Effector memory CD4-positive, alpha-beta T cell (primary cell): Measurements from ENCODE around the gene MCL1.
A peak's percentile ranks its signal among the peaks of the same experiment; 100 is the strongest.
"Not testable (repeated sequence)": the region's sequence is repeated elsewhere in the genome, so short reads cannot be mapped to it uniquely, and the experiment has no call there.

Source experiments
- DNase-seq, 3 donors: peaks; one replicate each; pipeline ENCODE4 v3.0.0-alpha.2; 2020
- H3K27ac ChIP-seq: 2 replicates; pipeline ENCODE4 v1.7.0; 2013; ENCODE audit warnings: mild to moderate bottlenecking, low read length, moderate library complexity; ENCODE audit not compliant: insufficient read depth, poor library complexity, severe bottlenecking
- H3K27me3 ChIP-seq: replicated peaks from 2 replicates; pipeline ENCODE4 v1.7.0; 2013; ENCODE audit warnings: mild to moderate bottlenecking, low read length; ENCODE audit not compliant: insufficient read depth, control insufficient read depth, poor library complexity, severe bottlenecking
- H3K36me3 ChIP-seq: 2 replicates; pipeline ENCODE4 v1.7.0; 2013; ENCODE audit warnings: mild to moderate bottlenecking, low read length, moderate library complexity; ENCODE audit not compliant: control insufficient read depth, insufficient read depth
- H3K4me1 ChIP-seq: 2 replicates; pipeline ENCODE4 v1.7.0; 2013; ENCODE audit warnings: low read length, mild to moderate bottlenecking; ENCODE audit not compliant: control insufficient read depth, insufficient read depth, poor library complexity, severe bottlenecking
- H3K4me3 ChIP-seq: 2 replicates; pipeline ENCODE4 v1.7.0; 2013; ENCODE audit warnings: low read length, low read depth, mild to moderate bottlenecking; ENCODE audit not compliant: insufficient read depth, poor library complexity, severe bottlenecking
- H3K9me3 ChIP-seq: 2 replicates; pipeline ENCODE4 v1.7.0; 2013; ENCODE audit warnings: mild to moderate bottlenecking, low read length, moderate library complexity; ENCODE audit not compliant: control insufficient read depth

MCL1 gene

DNA sequence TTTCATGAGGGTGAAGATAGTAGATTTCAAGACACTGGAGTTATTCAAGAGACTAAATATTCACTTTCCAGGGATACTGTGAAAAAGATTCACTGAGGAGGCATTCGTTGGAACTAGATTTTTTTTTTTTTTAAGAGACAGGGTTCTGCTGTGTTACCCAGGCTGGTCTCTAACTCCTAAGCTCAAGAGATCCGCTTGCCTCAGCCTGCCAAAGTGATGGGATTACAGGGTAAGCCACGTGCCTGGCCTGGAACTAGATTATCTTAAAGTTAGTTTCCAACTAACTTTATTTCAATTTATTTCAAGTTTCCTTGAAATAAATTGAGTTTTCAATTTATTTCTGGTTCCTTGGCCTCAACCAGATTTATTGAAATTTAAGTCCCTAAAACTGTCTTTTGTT is 24.3 kb upstream of the MCL1 start:
- no peak overlapping the region for H3K4me3 ChIP-seq
- no peak overlapping the region for H3K27ac ChIP-seq
- no peaks in the 10 kb centered on the region for H3K36me3 ChIP-seq
- H3K27me3 ChIP-seq, result no peaks in the 10 kb centered on the region
- no peaks in the 10 kb centered on the region for H3K4me1 ChIP-seq
- H3K9me3 ChIP-seq, result no peaks in the 10 kb centered on the region
- DNase-seq, result no peak

DNA sequence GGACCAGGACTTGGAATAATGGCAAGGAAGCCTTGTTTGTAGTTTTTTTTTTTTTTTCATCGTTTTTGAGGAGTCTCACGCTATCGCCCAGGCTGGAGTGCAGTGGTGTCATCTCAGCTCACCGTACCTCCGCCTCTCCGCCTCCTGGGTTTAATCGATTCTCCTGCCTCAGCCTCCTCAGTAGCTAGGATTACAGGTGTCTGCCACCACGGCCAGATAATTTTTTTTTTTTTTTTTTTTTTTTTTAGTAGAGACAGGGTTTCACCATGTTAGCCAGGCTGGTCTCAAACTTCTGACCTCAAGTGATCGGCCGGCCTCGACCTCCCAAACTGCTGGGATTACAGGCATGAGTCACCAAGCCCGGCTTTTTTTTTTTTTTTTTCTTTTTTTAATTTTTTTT is 23.0 kb upstream of the MCL1 start:
- H3K4me3 ChIP-seq, H3K27ac ChIP-seq, H3K9me3 ChIP-seq, H3K36me3 ChIP-seq, H3K27me3 ChIP-seq, H3K4me1 ChIP-seq, DNase-seq: not testable (repeated sequence)

DNA sequence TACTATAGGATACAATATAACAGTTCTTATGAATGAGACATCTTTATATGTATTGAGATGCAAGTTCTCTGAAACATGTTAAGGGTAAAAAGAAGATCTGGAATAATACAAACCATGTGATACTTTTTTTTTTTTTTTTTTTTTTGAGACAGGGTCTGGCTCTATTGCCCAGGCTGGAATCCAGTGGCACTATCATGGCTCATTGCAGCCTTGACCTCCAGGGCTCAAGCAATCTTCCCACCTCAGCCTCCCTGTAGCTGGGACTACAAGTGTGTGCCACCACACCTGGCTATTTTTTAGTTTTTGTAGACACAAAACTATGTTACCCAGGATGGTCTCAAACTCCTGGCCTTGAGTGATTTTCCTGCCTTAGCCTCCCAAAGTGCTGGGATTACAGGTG is 22.1 kb upstream of the MCL1 start:
- Histone ChIP-seq H3K27ac (no peak overlapping the region), H3K36me3 (no peaks in the 10 kb centered on the region), H3K27me3 (no peaks in the 10 kb centered on the region), H3K4me1 (no peaks in the 10 kb centered on the region), H3K9me3 (no peaks in the 10 kb centered on the region), H3K4me3 (no peak overlapping the region)
- DNase-seq, result no peak

DNA sequence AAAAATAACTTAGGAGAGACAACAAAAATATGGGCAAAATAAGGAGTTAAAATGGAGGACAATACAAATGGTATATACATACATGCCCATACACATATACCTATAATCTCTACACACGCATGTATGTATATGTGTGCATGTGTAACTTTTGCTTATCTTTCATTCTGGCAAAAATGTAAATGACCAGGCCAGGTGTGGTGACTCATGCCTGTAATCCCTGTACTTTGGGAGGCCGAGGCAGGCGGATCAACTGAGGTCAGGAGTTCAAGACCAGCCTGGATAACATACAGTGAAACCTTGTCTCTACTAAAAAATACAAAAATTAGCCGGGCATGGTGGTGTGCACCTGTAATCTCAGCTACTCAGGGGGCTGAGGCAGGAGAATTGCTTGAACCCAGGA is 18.9 kb upstream of the MCL1 start:
- H3K27me3 ChIP-seq, H3K4me1 ChIP-seq: not testable (repeated sequence)

DNA sequence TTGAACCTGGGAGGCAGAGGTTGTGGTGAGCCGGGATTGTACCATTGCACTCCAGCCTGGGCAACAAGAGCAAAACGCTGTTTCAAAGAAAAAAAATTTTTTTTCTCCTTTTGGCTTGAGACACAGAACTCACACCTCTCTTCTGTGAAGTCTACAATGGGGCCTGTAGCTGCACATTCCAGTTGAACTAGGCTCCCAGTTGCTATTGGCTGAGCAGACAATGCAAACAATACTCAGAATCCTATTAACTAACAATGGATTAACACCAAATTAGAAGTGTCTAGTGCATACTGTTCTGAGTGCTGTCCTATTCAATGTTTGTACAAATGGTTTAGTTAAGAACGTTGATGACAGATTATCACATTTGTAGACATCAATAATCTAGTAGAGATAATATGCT is 17.6 kb upstream of the MCL1 start:
- H3K36me3 ChIP-seq, result no peaks in the 10 kb centered on the region
- DNase-seq, result no peak
- no peaks in the 10 kb centered on the region for H3K27me3 ChIP-seq
- H3K4me3 ChIP-seq, result no peak overlapping the region
- H3K9me3 ChIP-seq, result no peaks in the 10 kb centered on the region
- no peak overlapping the region for H3K27ac ChIP-seq
- H3K4me1 ChIP-seq, result no peaks in the 10 kb centered on the region

More for the DNA sequence above, 18.9 kb upstream of the MCL1 start:
- not testable (repeated sequence) for H3K27ac ChIP-seq, DNase-seq, H3K4me3 ChIP-seq, H3K36me3 ChIP-seq, H3K9me3 ChIP-seq

DNA sequence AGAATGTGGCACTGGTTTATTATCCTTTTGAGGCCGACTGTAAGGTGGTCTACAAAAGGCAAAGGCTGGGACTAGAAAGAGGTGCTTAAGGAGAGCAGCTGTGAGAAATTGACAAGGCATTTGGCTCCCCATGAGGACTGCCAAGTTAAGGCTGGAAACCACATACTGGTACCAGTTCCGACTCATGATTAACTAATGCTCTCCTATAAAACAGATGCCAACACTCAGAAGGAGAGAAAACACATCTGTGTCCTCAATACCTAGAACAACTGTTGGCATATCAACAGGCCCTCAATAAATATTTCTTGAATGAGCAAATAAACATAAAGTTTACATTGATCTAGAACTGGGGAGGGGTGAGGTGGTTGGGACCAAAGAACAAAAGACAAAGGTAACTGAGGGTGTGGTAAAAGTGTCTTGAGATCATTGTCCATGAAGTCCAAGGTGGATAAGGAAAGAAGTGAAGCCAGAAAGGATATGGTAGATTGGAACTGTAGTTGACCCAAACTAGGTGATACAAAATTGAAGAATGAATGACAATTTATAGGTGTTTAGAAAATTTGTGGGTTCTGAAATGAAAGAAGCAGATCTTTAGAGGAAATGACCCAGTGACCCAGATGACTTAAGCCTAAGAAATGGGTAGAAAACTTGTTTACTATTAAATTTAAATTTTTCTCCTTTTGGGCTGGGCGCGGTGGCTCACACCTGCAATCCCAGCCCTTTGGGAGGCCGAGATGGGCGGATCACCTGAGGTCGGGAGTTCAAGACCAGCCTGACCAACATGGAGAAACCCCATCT is 16.9 kb upstream of the MCL1 start:
- Histone ChIP-seq H3K4me1 (no peaks in the 10 kb centered on the region), H3K9me3 (no peaks in the 10 kb centered on the region), H3K27ac (peak overlapping the region; percentile 15), H3K4me3 (no peak overlapping the region), H3K27me3 (no peaks in the 10 kb centered on the region), H3K36me3 (no peaks in the 10 kb centered on the region)
- peak in 1 of 3 donors; percentile 19 for DNase-seq

DNA sequence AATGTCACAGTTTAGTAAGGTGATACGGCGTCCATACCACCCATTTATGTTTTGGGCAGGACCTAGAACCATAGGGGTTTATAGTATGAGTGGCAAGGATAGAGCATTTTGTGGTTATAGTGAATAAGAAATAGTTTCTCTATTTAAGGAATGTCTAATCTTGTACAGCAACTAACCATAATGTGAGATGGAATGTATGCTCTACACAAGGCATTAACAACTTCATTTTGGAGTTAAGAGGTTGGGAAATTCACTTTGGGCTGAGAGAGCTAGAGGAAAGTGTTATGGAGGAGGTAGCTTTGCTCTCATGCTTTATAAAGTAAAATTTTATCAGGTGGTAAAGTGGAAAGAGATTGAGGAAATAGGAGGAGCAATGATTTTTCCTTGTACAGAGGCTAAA is 3.0 kb upstream of the MCL1 start:
- Histone ChIP-seq H3K27me3 (no peaks in the 10 kb centered on the region), H3K4me1 (peaks cover 7% of the 10 kb centered on the region), H3K36me3 (peaks cover 14% of the 10 kb centered on the region), H3K9me3 (no peaks in the 10 kb centered on the region), H3K27ac (no peak overlapping the region), H3K4me3 (no peak overlapping the region)
- no peak for DNase-seq

DNA sequence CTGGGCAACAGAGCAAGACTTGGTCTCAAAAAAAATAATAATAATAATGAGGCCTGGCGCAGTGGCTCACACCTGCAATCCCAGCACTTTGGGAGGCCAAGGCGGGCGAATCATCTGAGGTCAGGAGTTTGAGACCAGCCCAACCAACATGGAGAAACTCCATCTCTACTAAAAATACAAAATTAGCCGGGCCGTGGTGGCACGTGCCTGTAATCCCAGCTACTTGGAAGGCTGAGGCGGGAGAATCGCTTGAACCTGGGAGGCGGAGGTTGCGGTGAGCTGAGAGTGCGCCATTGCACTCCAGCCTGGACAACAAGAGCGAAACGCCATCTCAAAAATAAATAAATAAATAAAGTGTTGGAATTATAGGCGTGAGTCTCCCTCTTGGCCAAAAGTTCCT is 2.6 kb upstream of the MCL1 start:
- H3K27ac ChIP-seq, result not testable (repeated sequence)

DNA sequence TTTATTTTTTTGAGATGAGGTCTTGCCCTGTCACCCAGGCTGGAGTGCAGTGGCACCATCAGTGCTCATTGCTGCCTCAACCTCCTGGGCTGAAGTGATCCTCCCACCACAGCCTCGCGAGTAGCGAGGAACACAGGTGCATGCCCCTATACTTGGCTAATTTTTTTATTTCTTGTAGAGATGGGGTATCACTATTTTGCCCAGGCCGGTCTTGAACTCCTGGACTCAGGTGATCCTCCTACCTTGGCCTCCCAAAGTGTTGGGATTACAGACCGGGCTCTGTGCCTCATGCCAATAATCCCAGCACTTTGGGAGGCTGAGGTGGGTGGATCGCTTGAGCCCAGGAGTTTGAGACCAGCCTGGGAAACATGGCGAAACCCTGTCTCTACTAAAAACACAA is 2.0 kb upstream of the MCL1 start:
- H3K36me3 ChIP-seq, result peaks cover 23% of the 10 kb centered on the region
- not testable (repeated sequence) for H3K27ac ChIP-seq, DNase-seq, H3K4me3 ChIP-seq, H3K27me3 ChIP-seq, H3K4me1 ChIP-seq, H3K9me3 ChIP-seq

More for the DNA sequence above, 2.6 kb upstream of the MCL1 start:
- H3K27me3 ChIP-seq, DNase-seq, H3K4me3 ChIP-seq, H3K9me3 ChIP-seq, H3K4me1 ChIP-seq: not testable (repeated sequence)
- H3K36me3 ChIP-seq, result peaks cover 18% of the 10 kb centered on the region

DNA sequence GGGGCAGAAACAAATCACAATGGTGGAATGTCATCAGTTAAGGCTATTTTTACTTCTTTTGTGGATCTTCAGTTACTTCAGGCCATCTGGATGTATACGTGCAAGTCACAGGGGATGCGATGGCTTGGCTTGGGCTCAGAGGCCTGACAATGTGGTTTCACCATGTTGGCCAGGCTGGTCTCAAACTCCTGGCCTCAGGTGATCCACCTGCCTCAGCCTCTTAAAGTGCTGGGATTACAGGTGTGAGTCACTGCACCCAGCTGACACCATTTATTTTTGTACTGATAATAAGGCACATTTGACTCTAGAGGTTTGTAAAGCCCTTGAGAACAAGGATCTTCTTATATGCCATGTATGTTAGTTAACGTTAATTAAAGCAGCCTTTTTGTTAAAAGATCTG is 1.6 kb upstream of the MCL1 start:
- H3K4me1 ChIP-seq, DNase-seq, H3K9me3 ChIP-seq, H3K27me3 ChIP-seq, H3K4me3 ChIP-seq, H3K27ac ChIP-seq: not testable (repeated sequence)
- peaks cover 27% of the 10 kb centered on the region for H3K36me3 ChIP-seq
